NOMO-1 treated with DMSO at 0.1 percent for 48 hours (cell line): Measurements from ENCODE around the gene MYMK.

Source experiments
- DNase-seq: peaks from one replicate; lab custom pipeline; 2025; ENCODE audit not compliant: unreplicated experiment; lab: John Stamatoyannopoulos, UW

Gene MYMK

GRCh38 chr9:133489253-133490190 is 35.2 kb downstream of the MYMK start:
- no peak for DNase-seq

- DNase-seq = no peak
These were observed 36.0 kb downstream of the MYMK start for GRCh38 chr9:133488686-133489252.

DNA sequence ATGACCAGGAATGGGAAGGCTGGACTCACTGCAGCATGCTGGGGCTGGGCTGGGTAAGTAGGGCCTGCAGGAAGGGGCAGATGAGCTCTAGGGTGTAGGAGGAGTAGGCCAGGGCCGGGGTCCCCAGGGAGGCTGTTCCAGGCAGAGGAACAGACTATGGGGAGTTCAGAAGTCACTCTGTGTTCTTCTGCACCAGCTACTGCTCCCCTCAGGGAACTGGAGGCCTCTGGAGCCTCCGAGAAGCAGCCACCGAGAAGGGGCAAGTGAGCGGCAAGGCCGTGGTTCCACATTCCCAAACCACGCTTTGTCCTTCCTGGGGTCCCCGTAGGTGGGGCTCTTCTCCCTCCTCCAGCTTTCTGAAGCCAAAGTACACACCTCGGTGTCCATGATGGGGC is 37.4 kb downstream of the MYMK start:
- DNase-seq = no peak

DNA sequence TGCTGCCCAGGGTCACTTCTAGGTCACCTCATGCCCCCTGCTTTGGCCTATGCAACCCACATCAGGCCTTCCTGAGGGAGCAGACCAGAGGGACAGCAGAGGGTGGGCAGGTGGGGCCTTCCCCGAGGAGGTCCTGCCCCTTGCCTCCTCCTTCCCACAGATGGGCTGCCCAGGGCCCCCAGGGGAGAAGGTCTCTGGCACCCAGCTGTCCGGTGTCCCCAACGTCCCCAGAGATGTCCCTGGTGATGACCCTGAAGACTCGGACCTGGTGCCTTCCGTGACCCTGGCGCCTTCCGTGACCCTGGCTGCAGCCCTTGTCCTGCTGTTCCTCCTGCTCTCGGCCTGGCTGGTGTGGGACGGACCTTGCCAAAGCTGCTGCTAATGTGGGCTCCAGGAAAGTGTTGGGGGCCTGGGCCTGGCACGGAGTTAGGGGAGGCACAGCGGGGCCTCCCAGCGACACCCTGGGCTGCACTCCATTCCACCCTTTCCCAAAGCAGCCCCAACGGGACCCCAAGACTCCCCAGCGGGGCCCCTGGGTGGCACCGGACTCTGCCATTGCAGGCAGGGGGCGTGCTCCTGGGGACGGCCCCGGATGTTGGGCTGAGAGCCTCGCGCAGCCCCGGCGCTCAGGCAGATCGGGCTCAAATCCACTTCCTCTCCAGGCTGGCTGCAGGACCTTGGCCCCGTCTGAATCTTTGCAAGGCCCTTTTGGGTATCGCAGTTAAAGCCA is 39.1 kb downstream of the MYMK start:
- DNase-seq = peak; percentile 64

DNA sequence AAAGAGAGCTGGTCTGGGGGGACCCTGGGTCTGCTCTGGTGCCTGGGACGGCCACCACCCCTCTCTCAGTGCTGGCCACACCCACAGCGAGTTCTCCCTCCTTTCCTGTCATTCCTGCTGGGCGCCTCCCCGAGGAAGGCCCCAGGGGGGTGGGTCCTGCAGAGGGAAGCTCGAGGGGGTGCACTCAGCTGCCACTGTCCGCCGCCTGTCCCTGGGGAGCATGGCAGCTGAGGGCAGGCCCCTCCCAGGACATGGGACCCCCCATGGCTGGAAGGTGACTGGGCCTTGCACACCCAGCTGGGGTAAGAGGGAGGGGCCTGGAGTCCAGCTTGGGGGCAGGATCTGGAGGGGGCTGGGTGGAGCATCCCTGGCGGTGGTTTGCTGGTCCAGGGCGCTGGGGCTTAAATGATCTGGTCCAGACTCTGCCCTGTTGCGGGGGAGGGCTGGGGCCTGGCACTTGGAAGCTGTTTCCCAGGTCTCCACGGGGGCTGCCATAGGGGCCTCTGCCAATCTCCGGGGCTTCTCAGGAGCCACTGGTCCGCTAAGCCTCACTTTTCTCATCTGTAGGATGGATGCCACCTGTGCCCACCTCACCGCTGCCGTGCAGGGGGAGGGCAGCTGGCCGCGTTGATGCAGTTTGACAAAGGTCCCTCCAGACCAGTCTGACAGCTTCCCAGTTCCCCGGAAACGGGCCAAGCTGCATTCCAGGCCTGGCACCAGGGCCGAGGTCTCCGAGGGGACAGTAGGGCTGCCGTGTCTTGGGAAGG is 39.9 kb downstream of the MYMK start:
- DNase-seq = no peak

DNA sequence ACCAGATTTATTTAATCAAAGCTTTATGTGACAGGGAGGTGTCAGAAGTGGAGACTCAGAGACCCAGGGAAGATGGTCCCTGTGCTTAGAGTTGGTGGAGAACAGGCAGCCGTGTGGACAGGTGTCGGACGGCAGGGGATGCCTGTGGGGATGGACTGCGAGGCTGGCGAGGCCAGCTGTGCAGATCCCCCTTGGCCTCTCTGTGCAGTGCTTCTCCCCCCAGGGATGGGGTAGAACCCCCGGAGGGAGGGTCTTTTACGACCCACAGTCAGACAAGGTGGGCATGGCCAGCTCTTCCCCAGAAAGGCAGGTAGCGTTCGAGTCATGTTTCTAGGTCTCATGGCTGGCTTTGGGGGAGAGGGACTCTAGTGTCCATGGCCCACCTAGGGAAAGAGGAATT is 41.1 kb downstream of the MYMK start:
- DNase-seq = no peak

GRCh38 chr9:133478851-133479711 is 45.7 kb downstream of the MYMK start, which contains the start of gene SLC2A6:
Gene SLC2A6 (minus strand): TSS chr9:133479099. CDS start chr9:133479059, 40 bp downstream.
- DNase-seq = peak; percentile 82

DNA sequence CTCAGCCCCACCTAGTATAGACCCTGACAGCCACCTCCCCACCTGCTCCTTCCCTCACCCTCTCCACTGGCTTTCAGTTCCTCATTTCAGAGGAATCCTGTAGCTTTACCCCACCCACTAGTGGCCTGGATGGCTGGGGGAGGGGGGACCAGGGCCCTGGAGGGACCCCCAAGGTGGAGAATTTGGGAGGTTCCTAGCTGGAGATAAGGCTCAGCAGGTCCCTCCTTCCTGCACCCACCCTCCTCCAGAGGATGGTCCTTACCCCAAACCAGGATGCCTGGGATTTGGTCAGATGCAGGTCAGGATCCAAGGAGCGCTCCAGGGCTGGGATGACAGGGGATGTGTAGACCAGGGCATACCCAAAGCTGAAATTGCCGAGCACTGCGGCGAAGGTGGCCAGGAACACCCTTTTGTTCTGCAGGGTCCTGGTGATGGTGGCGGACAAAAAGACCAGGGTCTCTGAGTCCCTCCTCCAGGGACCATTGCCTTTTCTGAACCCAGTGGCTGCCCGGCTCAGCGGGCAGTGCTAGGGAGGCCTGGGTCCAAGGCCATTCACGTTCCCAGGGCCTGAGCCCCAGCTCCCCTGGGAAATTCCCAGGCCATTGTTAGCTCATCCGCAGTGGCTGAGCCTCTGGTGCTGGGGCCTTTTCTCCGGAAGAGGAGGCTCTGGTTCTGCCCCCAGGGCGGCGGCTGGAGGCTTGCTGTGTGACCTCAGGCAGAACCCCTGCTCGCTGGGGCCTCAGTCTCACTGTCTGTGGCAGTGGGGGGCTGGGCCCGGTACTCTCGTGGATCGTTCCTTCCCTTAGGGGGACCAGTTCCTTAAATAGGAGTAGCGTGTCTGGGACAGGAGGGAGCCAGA is 46.5 kb downstream of the MYMK start:
- DNase-seq = peak; percentile 62

DNA sequence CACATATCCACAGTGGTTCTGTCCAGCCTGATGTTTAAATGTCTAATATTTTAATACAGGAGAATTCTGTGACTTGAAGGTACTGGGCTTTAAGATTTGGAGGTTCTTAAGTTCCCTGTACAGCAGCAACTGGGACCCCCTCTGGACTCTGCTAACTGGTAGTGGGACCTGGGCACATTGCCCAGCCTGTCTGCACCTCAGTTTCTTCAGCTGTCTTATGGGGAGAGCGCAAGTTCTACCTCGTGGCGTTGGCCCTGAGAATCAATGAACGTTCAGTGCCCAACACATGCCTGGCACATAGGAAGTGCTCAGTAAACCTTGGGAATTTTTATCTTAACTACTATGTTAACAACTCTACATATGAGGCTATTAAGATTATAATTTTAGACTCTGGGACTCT is 47.3 kb downstream of the MYMK start:
- no peak for DNase-seq

DNA sequence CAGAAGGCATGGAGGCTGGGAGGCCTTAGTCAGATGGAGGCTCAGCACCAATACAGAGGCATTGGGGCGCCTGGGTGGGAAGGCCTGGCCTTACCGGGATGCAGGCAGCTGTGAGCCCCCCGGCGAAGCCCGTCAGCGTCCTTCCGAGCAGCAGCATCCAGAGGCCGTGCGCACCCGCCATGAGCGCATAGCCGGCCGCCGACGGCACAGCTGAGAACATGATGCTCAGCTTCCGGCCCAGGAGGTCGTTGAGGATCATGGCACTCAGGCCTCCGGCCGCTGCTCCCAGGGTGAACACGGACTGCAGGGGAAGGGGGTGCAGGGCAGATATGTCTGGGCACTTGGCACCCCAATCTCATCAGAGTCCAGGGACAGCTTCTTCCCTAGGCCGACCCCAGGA is 47.8 kb downstream of the MYMK start:
- DNase-seq = no peak

DNA sequence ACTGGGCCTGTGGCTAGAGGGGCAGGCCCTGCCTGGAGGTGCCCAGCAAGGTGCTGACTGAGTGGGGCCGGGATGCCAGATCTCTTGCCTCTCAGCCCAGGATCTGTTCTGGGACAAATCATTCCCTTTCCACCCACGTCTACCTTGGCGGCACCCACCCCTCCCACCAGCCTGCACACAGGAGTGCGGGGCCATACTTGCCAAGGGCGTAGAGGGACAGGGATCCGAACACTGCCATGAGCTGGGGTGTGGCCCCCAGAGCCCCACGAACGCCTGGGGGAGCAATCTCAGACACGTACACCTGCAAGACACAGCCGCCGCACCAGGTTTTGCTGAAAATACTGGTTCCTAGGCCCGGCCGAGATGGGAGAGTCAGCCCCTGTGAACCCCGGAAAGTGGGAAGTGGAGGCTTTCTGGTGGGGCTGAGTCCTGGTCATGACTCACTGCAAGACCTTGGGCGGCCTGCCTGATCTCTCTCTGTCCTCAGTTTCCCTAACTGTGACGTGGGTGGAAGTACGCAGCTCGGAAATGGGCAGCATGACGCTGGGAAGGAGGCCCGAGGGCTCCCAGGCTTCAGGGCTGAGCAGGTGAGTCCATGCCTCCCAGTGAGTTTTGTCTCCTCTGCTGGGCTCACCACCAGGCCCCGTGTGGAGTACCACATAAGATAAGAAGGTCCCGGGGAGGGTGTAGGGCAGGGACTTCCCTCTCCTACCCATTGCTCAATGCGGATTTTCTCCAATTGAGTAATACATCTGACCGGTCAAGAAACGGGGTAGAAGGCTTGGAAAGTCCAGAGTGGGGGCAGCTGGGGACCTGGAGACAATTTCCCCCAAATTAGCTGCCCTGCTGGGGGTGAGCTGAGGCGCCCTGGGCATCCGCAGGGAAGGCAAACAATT is 48.5 kb downstream of the MYMK start:
- peak; percentile 33 for DNase-seq

DNA sequence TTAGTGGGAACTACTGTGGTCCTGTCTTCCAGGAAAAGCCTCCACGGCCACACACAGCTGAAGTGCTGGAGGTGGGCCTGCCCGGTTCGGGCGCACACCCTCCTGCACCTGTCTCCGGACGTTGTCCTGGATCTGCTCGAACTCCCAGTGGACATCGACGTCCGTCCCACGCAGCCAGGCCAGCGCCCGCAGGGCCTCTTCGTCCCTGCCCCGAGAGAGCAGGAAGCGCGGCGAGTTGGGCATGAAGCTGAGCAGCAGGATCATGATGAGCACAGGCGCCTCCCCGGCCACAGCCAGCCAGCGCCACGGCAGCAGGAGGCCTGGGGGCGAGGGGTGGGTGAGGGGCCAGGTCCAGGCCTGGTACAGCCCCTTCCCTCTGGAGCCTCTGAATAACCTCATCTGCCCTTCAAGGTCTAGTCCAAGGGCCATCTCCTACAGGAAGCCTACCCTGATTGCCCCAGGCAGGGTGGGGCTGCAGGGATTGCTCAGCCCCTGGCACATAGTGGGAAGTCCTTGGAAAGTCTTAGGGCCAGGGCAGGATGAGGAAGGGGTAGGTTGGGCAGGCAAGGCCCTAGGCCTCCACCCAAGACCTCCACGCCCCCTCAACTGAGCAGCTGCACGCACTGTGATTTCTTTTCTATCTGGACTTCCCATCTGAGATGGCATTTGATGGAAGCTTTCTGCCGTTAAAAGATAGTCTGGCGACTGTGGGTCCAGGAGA is 49.3 kb downstream of the MYMK start:
- DNase-seq = no peak

- no peak for DNase-seq
These were observed 49.9 kb downstream of the MYMK start for GRCh38 chr9:133474853-133475252.

DNA sequence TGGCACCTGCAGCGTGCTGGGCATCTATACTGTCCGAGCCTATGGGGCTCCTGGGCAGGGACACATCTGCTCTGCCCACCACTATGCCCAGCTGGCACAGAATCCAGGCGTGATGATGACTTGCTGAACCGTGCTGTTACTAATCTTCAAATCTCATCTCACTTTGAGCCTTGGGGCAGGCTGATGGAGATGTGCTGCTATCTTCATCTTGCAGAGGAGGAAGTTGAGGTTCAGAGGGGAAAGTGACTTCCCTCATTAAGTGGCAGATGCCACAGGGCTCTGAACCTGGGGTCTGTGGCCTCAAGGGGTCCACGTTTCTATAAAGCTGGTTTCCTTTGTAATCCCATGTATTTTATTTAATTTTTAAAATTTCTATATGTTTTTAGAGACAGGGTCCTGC is 50.5 kb downstream of the MYMK start:
- peak; percentile 24 for DNase-seq

GRCh38 chr9:133473743-133474142 is 51.0 kb downstream of the MYMK start:
- no peak for DNase-seq

GRCh38 chr9:133472753-133473378 is 51.9 kb downstream of the MYMK start:
- DNase-seq = no peak

DNA sequence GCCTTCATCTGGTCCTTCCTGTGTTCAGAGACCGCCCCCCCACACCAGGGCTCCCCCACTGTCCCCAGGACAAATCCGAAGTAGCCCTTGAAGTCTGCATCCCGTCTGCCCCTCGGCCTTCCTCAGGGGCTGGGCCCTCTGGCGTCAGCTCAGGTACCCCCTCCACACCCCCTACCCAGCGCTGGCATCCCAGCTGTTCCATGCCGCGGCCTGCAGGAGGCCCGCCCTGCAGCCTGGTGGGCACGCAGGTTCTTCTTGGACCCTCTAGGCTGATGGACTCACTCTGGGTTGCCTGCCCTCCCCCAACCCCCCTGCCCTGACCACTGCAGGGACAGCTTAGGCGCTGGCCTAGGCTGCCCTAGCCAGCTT is 52.5 kb downstream of the MYMK start:
- DNase-seq = no peak
